ENCODE data around the gene EYA2. TPM values are rescaled to one million over a fixed set of nuclear protein-coding genes. Genes with fewer than 3 reads are reported as not detected.
A peak's percentile ranks its signal among the peaks of the same experiment; 100 is the strongest.

The EYA2 gene
- polyA plus RNA-seq, 3 donors, result 0.04 to 0.16 TPM; not detected in 1

DNA sequence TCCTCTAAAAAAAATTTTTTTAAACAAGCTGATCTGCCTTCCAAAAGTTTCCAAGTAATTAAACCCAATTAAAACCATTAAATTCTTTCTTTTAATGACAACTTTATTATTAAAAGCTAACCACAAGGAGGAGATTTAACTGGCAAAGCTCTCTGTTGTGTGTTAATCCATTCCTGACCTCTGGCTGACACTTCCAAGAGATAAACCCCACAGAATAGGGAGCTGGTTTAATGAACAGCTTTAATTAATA lies 230.8 kb downstream of the EYA2 start:
- intact Hi-C loops (cut with micrococcal nuclease), result loop anchor here in 1 of 2 donors (2.0 kb wide), 1 partner anchor 17 kb away; no protein-coding TSS in a partner anchor
- H3K27me3 ChIP-seq (ENCODE audit: control insufficient read depth in 2 of 2, insufficient read depth in 2 of 2, low read length in 2 of 2), result no peaks in the 10 kb centered on the region
- Mint-ChIP-seq H3K27ac (peak overlapping the region; percentile 96 to 99 (median 98)), H3K27me3 (ENCODE audit: low read depth in 3 of 3) (peaks cover 4 to 18% (median 6%) of the 10 kb centered on the region in 3 donors), H3K4me1 (peaks cover 30% of the 10 kb centered on the region), H3K36me3 (peaks cover 4 to 8% of the 10 kb centered on the region in 2 donors), H3K4me3 (no peak overlapping the region), H3K9me3 (peaks cover 0 to 6% (median 2%) of the 10 kb centered on the region in 7 donors)
- no peak for DNase-seq
- H3K36me3 ChIP-seq (replicated peaks in 1 of 2; ENCODE audit: control insufficient read depth in 1 of 2, insufficient read depth in 2 of 2, low read length in 2 of 2), result no peaks in the 10 kb centered on the region
- peaks cover 27 to 29% of the 10 kb centered on the region in 2 donors for H3K4me1 ChIP-seq (ENCODE audit: control insufficient read depth in 1 of 2, insufficient read depth in 2 of 2, low read length in 2 of 2)
- peak overlapping the region; percentile 17 for H3K9ac ChIP-seq (ENCODE audit: insufficient read depth, low read length, poor library complexity, severe bottlenecking)
- no peaks in the 10 kb centered on the region for H4K20me1 ChIP-seq (ENCODE audit: insufficient read depth, low read length)
- H2AFZ ChIP-seq (ENCODE audit: insufficient read depth, low read depth, low read length, poor library complexity, severe bottlenecking), result peak overlapping the region; percentile 26
- H3K79me2 ChIP-seq (ENCODE audit: insufficient read depth, low read length), result no peaks in the 10 kb centered on the region
- H3K9me3 ChIP-seq (replicated peaks in 1 of 2; ENCODE audit: control insufficient read depth in 1 of 2, insufficient read depth in 1 of 2, low read length in 2 of 2), result no peaks in the 10 kb centered on the region
- H3K4me3 ChIP-seq (replicated peaks in 1 of 3; ENCODE audit: low read depth in 2 of 3, low read length in 3 of 3), result no peak overlapping the region
- H3K27ac ChIP-seq (ENCODE audit: low read depth in 1 of 2, low read length in 2 of 2), result peak overlapping the region; percentile 93 to 97
- no peak overlapping the region for H3K4me2 ChIP-seq (replicated peaks; ENCODE audit: extremely low read depth, low read length, poor library complexity, severe bottlenecking)
- TF ChIP-seq, protein P1, sequence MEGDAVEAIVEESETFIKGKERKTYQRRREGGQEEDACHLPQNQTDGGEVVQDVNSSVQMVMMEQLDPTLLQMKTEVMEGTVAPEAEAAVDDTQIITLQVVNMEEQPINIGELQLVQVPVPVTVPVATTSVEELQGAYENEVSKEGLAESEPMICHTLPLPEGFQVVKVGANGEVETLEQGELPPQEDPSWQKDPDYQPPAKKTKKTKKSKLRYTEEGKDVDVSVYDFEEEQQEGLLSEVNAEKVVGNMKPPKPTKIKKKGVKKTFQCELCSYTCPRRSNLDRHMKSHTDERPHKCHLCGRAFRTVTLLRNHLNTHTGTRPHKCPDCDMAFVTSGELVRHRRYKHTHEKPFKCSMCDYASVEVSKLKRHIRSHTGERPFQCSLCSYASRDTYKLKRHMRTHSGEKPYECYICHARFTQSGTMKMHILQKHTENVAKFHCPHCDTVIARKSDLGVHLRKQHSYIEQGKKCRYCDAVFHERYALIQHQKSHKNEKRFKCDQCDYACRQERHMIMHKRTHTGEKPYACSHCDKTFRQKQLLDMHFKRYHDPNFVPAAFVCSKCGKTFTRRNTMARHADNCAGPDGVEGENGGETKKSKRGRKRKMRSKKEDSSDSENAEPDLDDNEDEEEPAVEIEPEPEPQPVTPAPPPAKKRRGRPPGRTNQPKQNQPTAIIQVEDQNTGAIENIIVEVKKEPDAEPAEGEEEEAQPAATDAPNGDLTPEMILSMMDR (IDR thresholded peaks at IDR 0.05), result no peak

DNA sequence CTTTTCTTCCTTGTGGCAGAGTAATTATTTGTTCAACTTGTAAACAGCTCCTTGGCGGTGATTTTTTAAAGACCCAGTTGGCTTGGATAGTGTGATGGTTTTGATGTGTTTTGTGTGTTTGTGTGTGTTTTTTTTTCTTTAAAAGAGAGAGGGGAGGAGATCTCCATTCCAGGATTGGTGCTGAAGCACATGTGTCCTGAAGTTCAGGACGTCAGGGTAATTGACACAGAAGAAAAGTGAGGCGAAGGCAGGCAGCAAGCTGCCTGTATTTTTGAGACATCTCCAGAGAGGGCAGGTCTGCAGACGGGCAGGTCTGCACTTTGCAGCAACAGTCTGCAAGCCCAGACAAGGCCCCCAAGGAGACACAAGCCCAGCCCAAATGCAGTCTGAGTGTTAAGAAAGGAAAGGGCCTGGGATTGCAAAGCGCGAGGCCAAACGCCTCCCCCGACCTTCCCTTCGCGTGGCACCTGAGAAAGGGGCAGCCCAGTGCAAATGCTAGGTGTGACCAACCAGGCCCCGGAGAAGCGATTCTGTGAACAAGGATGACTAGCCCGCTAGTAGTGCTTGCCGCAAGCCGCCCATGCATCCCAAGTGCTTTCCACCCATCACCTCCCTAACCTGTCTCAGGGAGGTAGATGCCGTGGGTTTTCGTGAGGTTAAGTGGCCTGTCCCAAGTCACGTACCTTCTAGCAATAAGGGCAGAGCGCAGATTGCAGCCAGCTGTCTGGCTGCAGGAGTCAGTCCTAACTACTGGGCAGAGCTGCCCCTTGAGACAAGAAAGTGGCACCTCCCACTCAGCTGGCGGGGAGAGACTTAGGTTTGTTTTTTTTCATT lies 231.3 kb downstream of the EYA2 start:
- H3K27me3 ChIP-seq (ENCODE audit: control insufficient read depth in 2 of 2, insufficient read depth in 2 of 2, low read length in 2 of 2), result no peaks in the 10 kb centered on the region
- no peaks in the 10 kb centered on the region for H4K20me1 ChIP-seq (ENCODE audit: insufficient read depth, low read length)
- no peak overlapping the region for H3K4me2 ChIP-seq (replicated peaks; ENCODE audit: extremely low read depth, low read length, poor library complexity, severe bottlenecking)
- peak overlapping the region; percentile 96 to 99 (median 98) for H3K27ac Mint-ChIP-seq
- TF ChIP-seq, protein P1 (IDR thresholded peaks at IDR 0.05), result no peak
- intact Hi-C loops (cut with micrococcal nuclease), result loop anchor here in 1 of 2 donors (2.0 kb wide), 1 partner anchor 17 kb away; no protein-coding TSS in a partner anchor
- peaks cover 4 to 18% (median 8%) of the 10 kb centered on the region in 3 donors for H3K27me3 Mint-ChIP-seq (ENCODE audit: low read depth in 3 of 3)
- H3K27ac ChIP-seq (ENCODE audit: low read depth in 1 of 2, low read length in 2 of 2), result peak overlapping the region in 1 of 2 donors; percentile 97
- no peaks in the 10 kb centered on the region for H3K9me3 ChIP-seq (replicated peaks in 1 of 2; ENCODE audit: control insufficient read depth in 1 of 2, insufficient read depth in 1 of 2, low read length in 2 of 2)
- peaks cover 0 to 6% (median 2%) of the 10 kb centered on the region in 7 donors for H3K9me3 Mint-ChIP-seq
- H3K4me1 Mint-ChIP-seq, result peaks cover 30% of the 10 kb centered on the region
- peak overlapping the region; percentile 26 for H2AFZ ChIP-seq (ENCODE audit: insufficient read depth, low read depth, low read length, poor library complexity, severe bottlenecking)
- peaks cover 27 to 29% of the 10 kb centered on the region in 2 donors for H3K4me1 ChIP-seq (ENCODE audit: control insufficient read depth in 1 of 2, insufficient read depth in 2 of 2, low read length in 2 of 2)
- no peaks in the 10 kb centered on the region for H3K36me3 ChIP-seq (replicated peaks in 1 of 2; ENCODE audit: control insufficient read depth in 1 of 2, insufficient read depth in 2 of 2, low read length in 2 of 2)
- no peak for DNase-seq
- peaks cover 4 to 8% of the 10 kb centered on the region in 2 donors for H3K36me3 Mint-ChIP-seq
- WGBS (ENCODE audit: insufficient coverage), result 86% methylated on average over 16 of the region's 20 CpGs
- H3K9ac ChIP-seq (ENCODE audit: insufficient read depth, low read length, poor library complexity, severe bottlenecking), result no peak overlapping the region
- H3K4me3 Mint-ChIP-seq, result peak overlapping the region in 1 of 2 donors; percentile 44
- H3K4me3 ChIP-seq (replicated peaks in 1 of 3; ENCODE audit: low read depth in 2 of 3, low read length in 3 of 3), result no peak overlapping the region
- H3K79me2 ChIP-seq (ENCODE audit: insufficient read depth, low read length), result no peaks in the 10 kb centered on the region

Data from CD14-positive monocyte (primary cell).